ENCODE data around the gene LRRN2.

The LRRN2 gene

DNA sequence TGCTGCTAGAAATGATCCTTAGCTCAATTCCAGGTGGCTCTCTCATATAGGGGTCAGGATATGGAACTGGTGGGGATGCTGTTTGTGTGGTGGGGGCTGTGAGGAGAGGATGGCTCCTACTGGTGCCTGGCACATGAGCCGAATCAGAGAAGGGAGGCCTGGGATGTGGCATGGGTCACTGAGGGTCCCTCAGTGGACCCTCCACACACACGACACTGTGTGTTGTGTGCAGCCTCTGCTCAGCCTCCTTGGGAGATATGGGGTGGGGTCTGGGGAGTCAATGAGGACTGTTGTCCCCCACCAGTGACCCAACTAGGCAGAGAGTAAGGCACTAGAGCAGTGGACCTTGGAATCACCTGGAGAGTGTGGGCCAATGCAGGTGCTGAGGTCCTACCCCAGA, 3.2 kb upstream of the LRRN2 start:
- DNase-seq = no peak

DNA sequence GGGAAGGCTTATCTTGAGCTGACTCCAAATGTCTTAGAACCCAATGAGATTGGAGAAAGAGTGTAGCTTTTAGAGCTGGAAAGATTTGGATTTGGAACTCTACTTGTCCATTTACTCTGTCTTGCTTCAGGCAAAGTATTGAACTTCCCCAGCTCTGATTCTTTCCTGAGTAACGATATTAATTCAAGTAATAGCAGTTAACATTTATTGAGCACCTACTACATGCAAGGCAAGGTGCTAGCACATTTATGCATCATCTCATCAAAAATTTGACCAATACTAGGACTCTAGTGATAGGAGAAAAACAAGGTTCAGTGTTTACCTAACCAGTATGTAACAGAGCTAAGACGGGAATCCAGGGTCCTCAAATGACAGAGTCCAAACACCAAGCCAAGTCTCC, 2.5 kb upstream of the LRRN2 start:
- DNase-seq = no peak

DNA sequence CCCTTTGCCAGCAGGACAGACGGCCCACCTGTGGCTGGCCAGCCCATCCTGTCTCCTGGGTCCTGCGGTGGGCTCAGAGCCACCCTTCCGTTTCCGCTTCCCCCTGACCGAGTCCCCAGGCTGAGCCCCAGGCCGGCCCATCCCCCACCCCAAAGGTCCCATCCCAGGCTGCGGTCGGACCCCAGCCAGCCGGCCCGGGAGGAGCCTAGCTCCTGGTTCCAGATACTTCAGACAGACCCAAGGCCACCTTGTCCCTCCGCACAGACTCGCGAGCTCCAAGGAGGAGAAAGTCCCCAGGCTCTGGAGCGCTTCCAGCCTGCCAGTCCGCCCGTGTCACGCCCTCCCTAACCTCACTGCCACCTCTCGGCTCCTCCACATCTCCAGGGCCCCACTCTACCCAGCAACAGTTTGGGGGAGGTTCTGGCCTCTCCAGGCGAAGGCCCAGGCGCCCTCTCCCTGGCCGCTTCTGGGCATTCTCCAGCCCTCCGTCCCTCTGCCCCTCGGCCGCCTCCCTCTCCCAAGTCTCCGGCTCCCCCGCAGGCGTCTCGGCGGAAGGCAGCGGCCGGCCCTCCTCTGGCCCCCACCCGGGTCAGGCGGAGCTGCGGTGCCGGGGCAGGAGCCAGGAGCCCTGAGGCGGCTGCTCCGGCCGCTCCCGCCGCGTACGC, 835 bp downstream of the LRRN2 start:
- no peak for DNase-seq

DNA sequence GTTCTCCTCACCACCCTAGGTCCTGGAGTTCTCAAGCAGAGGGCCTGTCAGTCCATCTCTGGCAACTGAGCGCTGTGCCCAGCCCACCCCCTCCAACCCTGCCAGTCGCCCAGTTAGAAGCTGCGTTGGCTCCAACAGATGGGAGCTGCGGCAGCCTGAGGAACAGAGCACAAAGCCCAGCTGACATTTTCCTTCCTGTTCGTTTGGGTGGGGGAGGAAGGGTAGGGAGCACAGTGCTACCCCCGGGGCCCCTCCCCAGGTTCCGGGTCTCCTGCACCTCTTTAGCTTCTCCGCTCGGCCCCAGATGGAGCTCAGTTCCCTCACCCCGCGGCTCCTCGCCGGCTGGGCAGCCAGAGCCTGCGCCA, 1.4 kb downstream of the LRRN2 start:
- DNase-seq = no peak

DNA sequence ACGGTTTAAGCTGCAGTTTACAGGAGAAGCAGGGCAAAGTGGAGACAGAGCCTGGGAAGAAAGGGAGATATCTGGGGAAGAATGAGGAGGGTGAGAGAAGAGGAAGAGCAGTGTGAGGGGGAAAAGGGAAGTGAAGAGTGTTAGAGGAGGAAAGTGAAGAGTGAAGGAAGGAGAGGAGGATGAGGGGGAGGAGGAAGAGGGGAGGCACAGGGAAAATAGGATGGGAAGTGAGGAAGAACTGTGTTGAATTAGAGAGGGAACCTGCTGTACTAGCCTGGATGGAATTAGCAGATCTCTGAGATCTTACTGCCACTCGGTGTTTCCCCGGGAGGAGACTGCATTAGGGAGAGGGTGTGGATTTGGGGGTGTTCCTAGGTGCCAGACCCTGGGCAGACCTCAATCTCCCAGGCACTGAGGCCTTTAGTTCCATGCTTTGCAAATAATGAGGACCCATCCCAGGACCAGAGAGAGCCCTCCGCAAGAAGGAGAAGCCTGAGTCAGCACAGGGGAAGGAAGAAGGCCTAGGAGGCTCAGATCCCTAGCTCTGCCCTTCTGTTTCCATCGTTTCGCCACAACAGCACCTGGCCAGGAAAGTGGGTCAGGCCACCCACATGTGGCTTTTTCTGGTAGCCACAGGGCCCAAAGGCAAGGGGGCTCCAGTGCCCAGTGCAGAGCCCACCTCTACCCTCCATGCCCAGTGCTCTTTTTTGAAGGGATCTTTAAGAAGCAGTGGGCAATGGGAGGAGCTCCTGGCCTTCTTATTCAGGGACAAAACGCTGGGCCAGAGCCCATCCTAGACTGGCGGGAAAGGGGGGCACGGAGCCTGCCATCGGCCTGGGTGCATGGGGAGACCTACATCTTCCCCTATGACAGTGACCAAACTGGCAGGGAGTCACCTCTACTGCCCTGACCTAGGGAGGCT, 2.0 kb downstream of the LRRN2 start:
- no peak for DNase-seq

DNA sequence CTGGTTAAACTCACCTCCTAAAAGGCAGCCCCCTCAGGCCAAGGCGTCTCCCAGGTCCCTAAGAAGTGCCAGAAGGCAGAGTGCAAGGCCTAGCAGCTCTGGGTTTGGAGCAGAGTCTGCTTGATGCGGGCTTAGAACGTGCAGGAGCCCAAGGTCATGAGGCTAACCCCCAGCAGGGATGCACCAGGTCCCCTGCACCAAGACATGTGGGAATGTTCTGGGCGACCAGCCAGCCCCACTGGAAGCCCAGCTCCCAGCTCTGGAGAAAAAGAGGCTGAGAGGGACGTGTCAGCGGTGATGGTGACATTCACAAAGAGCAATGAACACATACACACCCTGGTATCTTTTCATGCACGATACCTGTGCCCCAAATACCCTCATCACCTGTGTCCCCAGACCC, 5.1 kb downstream of the LRRN2 start:
- no peak for DNase-seq

DNA sequence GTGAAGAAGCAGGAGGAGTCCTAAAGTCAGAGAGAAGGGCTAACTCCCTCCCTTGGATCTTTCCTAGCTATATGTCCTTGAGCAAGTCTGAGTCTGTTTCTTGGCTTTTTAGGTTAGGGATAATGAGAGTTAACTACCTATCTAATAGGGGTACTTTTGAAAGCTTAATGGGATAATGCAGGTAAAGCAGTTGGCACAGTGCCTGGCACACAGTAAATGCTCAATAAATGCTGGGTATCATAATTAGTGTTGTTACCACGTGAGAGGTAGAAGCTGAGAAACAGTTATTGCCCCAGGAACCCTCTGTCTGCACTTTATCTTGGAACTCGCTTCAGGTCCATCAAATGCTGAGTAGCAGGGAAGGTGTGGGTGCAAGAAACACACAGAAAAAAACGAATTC, 5.5 kb downstream of the LRRN2 start:
- DNase-seq = no peak

DNA sequence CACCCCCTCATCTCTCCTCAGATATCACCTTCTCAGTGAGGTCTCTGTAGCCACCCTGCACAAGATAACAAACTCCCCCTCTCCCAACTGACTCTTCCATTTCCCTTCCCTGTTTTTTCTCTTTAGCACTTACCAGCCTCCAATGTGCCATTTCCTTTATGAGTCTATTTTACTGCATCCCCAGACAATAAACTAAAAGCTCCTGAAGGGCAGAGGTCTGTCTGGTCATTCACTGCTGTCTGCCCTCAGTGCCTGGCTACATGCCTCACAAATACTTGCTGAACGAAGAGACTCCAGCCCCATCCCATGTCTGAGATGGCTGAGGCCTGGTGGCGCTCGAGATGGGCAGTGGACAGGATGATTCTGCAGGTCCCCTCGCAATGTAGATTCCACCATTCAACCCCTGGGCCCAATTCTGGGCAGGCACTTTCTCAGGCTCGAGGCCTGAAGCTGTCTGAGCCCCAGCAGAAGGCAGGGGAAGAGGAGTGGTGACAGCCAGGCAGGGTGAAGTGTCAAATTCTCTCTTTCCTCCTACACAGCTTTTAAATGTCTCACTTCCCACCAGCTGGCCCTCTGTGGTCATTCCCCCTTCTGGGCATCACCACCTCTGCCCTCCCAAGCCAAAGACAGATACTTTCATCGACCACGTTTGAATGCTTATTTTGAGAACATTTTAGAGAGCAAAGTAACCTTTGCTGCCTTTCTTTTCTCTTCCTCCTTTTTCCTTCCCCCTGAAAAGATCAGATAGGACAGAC, 6.6 kb downstream of the LRRN2 start:
- no peak for DNase-seq

DNA sequence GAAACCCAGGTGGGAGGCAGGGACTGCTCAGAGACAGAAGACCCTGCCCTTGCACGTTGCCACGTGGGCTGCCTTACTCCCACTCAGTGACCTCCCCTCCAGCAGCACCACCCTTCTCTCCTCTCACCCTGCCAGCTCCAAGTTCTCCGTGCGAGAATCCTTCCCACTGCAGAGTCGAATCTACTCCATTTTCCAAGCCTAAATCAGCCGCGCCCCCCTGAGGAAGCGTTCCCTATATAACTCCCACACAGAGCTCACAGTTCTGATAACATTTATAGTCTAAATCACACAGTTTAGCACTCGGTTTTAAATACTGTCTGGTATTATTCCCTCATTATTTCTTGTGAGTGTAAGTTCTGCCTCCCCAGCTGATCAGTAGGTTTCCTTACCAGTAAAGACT, 7.7 kb downstream of the LRRN2 start:
- DNase-seq = no peak

DNA sequence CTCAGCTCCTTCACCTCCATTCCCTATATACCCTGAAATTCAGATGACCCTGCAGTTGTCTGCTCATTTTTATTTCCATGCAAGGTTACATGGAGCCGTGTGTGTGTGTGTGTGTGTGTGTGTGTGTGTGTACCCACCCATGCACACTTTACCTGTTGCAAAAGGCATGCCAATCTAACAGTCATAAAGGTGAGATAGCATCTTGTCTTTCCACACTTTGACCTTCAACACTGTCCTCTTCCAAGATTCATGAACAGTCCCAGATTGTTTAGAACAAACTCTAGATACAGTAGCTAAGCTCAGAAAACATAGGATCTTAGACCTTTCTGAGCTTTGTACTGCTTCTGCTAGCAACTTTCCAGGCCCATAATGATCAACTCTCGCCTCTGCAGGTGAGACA, 9.5 kb downstream of the LRRN2 start:
- no peak for DNase-seq

DNA sequence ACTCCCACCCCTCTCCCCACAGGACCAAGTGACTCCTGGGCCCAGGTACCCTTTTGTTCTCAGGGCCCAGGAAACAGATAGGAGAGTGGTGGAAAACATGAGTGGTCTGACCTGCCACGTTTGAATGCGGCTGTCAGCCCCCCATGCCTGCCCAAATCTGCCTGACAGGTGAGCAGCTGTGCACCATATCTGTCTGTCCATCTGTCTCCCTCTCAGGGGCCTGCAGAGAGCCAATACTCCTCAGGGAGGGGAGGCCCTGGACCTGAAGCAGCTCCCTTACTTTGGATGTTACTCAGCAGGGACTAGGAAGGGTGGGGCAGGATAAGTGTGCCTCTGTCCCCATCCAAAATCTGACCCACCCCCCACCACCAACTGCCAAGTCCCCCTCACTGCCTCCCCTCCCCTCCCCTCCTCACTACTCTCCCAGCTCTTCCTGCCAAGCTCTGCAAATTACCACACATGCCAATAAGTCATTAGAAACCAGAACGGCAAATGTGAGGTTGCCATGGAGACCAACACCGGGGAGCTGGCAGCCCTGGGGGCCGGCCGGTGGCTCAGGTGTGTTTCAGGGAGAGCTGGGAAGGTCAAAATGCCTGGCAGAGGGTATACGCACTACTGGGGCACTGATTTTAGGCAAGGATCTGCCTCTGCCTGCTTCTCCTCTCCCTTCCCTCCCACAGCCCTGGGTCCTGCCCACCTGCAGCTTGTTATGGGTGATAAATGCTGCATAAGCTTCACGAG, 11.5 kb downstream of the LRRN2 start:
- DNase-seq = no peak

DNA sequence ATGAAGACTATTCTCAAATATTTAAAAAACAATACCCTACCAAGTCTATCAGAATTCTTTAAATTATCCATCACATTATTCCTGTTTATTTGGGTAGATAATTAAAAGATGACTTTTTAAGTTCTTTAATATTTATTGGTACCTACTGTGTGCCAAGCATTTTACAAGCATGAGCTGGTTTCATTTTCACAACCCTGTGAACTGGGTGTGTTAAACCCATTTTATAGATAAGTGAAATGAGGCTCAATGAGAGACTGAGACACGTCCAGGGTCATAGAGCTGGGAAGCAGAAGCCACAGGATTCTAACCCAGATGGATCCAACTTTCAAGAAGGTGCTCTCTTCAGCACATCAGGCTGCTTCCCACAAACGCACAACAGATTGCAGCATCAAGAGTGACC, 12.3 kb downstream of the LRRN2 start:
- no peak for DNase-seq

DNA sequence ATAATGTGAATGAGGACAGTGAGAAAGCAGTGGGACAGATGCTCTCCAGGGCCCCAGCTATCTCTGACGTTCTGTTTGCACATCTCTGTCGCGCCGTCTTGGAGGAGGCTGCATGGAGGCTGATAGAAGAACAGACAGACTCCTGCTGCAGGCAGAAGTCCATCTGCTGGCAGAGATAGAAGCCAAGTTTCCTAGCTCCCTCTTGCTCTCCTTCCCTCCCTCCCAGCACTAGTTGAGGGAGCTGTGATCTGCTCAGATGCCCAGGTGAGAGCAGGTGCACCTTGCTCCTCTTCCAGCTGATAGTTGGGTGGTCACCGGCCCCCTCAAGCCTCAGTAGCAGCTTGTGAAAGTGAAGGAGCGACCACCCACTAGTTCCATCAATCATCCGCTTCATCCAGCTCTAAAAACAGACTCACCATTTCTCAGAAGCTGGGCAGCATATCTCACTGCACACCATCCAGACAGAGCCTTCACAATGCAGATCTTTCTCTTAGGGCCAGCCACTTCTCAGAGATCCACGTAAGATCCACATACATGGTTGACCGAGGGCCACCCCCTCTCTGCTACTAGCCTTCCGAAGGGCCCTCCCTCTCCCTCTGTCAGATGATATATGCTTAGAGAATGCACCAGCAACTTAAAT, 12.9 kb downstream of the LRRN2 start:
- DNase-seq = no peak

DNA sequence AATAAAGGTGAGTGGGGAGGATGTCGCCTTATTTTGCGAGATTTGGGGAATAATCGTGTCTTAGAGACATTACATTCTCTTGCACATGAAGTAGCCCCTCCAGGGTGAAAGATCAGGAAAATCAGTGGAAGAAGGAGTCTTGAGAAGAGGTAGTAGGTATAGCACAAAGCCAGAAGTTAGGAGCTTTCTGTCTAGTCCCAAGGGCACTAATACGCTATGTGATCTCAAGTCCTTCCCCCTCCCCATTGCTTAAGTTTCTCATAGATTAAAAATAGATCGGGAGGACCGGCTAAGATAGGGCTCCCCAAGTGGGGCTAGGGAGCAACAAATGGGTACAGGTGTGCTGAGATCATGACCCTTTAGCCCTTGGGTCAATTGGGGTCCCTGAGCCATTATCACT, 13.5 kb downstream of the LRRN2 start:
- no peak for DNase-seq

DNA sequence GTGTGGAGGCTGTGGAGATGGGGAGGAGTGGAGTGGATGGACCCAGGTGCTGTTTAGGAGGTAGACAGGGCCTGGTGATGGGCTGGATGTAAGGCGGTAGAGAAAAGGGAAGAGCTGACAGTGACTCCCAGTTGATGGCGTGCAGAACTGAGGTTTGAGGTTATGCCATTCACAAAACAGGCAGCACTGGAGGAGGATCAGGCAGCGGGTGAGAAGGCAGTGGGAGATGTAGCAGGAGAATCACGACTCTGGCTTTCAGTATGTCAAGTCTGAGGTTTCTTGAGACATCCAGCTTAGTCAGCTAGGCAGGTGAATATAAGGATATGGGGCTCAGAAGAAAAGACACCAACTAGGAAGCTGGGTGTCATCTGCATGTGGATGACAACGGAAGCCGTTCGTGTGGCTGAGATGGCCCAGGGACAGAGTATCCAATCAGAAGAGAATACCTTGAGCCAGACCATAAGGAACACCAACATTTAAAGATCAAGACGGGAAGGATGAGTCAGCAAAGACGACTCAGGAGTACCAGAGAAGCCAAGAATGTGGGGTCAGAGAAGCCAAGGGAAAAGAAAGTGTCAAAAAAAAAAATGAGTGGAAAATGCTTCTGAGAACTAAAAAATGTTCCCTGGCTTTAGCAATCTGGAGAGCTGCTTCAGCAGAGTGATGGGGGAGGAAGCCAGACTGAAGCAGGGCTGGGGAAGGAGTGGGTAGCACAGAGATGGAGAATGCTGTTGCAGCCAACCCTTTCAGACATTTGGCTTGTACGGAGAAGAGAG, 15.2 kb downstream of the LRRN2 start:
- no peak for DNase-seq

DNA sequence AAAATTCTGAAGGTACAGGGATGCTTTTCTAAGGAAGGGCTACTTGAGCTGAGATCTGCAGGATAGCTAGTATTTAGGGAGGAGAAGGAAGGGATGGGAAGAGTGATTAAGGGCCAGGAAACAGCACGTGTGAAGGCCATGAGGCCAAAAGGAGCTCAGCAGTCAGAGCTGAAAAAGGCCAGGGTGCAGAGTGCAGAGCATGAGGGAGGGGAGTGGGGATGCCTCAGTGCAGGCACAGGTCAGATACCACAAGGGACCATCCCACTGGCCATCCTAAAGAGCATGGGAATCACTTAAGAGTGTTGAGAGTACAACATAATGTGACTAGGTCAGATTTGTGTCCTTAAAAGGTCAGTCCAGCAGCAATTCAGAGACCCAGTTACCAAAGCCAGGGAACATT, 16.0 kb downstream of the LRRN2 start:
- DNase-seq = no peak

DNA sequence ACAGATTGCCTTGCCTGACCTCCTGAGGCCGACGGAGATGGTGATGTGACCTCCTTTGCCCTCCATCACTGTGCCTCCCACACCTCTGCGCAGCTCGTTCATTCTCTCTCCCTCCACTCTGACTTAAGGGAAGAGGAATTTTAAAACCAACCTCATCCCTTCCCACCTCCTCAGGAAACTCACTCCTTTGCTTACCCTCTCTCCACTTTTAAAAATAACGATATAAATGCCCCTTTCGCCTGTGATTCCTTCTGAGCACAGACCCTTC, 21.2 kb downstream of the LRRN2 start:
- no peak for DNase-seq

DNA sequence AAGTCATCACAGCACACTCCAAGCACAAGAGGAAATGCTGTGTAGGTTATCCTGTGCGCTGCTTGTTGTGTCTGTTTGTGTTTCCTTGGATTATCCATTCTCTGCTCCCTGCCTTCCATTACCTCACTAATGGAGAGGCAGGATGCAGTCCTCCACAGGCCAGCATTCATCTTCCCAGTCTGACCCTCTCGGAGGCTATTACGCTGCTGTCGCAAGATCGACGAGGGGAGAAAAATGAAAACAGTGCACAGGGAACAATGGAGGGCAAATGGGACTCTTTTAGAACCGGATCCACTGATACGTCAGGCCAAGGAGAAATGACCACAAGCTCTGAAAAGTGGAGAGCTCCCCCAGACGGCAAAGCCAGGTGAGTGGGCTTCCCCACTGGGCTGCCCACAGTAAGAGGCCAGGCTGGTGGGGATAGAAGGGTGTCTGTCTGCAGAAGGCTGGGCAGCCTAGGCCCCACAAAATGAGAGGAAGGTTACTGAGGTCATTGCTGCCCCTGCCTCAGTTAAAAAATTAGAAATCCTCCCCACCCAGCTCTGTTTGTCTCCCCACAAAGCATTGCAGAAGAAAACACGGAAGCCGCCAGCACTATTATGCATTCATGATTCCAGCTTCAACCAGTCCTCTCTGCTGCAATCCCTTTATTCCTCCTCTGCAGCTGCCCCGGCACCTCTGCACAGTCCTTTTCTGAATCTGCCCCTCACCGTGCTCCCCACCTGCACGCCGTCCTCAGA, 21.7 kb downstream of the LRRN2 start:
- no peak for DNase-seq

DNA sequence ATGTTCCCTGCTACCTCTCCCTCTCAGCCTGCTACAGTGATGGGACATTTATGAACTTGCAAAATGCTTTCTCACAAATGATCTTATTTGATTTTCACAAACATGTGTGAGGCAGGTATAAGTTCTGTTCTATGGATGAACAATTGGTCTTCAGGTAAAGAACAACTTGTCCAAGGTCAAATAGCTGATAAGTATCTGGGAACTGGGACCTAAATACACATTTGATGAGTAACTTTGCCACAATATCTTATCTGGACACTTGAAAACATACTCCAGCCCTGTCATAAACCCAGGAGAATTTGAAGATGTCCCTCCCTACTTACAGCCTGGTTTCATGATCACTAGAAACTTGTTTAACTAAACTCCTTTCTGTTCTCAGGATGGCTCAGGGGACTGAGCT, 23.0 kb downstream of the LRRN2 start:
- DNase-seq = no peak

DNA sequence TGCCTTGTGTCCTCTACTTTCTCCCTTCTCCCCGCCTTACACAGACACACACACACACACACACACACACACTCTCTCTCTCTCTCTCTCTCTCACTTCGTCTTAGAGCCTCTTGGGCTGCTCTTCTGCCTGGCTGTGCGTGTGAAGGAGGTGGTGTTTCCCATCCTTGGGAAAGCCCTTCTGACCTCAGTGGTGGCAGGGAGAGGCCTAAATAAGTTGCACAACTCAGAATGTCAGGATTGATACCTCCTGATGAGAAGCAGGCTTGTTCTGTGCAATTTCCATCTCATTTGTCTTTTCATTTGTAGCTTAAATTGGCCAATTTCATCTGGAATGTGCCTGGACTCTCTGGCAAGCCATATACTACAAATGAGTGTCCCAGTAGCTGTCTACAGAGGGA, 25.0 kb downstream of the LRRN2 start:
- no peak for DNase-seq

DNA sequence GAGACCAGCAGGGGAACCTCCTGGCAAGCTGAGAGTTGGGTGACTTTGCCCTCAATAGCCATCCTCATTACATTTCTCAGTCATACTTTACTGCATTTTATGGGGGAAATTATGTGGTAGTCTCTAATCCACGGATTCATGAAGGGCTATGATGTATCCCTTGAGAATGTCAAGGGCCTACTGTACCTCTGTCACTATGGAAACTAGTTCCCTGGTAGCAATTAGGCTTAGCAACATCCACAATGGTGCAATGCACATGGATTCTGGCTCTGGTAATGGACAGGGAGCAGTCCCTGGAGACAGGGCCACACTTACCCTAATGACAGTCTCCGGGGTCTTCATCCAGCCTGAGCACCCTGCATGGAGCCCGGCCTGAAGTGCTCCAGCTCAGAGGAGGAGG, 26.5 kb downstream of the LRRN2 start:
- DNase-seq = no peak

All from central memory CD4-positive, alpha-beta T cell (primary cell).